ENCODE measurements around the gene CWC22. TPM values are rescaled to one million over a fixed set of nuclear protein-coding genes. Genes with fewer than 3 reads are reported as not detected.
A peak's percentile ranks its signal among the peaks of the same experiment; 100 is the strongest.

CWC22 gene
- total RNA-seq, 3 donors from 2014 or later (not counting 1 experiment from before 2014, with no cell fraction given) = 14.9 to 20.3 (median 16.1) TPM

GRCh38 chr2:179952658-179953057 is 54.4 kb downstream of the CWC22 start:
- Histone ChIP-seq H3K27me3 (ENCODE audit: control insufficient read depth, insufficient read depth, low read length) (no peaks in the 10 kb centered on the region), H3K4me1 (ENCODE audit: control insufficient read depth, insufficient read depth, low read length) (no peaks in the 10 kb centered on the region), H3K27ac (ENCODE audit: low read length) (no peak overlapping the region), H3K4me3 (ENCODE audit: low read length) (no peak overlapping the region), H3K36me3 (ENCODE audit: control insufficient read depth, insufficient read depth, low read length) (peaks cover 72% of the 10 kb centered on the region), H3K9me3 (ENCODE audit: control insufficient read depth, insufficient read depth, low read length) (no peaks in the 10 kb centered on the region)
- no peaks in the 10 kb centered on the region for H3K27me3 Mint-ChIP-seq (ENCODE audit: low read depth in 2 of 2)
- H3K4me1 Mint-ChIP-seq = peaks cover 0 to 7% of the 10 kb centered on the region in 2 donors
- H3K4me3 Mint-ChIP-seq = no peak overlapping the region
- H3K27ac Mint-ChIP-seq = no peak overlapping the region
- ATAC-seq (no peak), DNase-seq (no peak)
- no peaks in the 10 kb centered on the region for H3K9me3 Mint-ChIP-seq
- no CpG with 5 or more reads among the region's 2 CpGs for WGBS (ENCODE audit: insufficient coverage)
- H3K36me3 Mint-ChIP-seq = peaks cover 38% of the 10 kb centered on the region
- TF ChIP-seq CTCF (IDR thresholded peaks at IDR 0.05) = no peak
- intact Hi-C loops (cut with micrococcal nuclease) = no loop called here

GRCh38 chr2:179951680-179952079 is 55.4 kb downstream of the CWC22 start:
- peaks cover 38% of the 10 kb centered on the region for H3K36me3 Mint-ChIP-seq
- no peaks in the 10 kb centered on the region for H3K27me3 Mint-ChIP-seq (ENCODE audit: low read depth in 2 of 2)
- H3K4me1 ChIP-seq (ENCODE audit: control insufficient read depth, insufficient read depth, low read length) = no peaks in the 10 kb centered on the region
- H3K9me3 Mint-ChIP-seq = no peaks in the 10 kb centered on the region
- H3K27ac ChIP-seq (ENCODE audit: low read length) = no peak overlapping the region
- H3K4me3 ChIP-seq (ENCODE audit: low read length) = no peak overlapping the region
- no peak overlapping the region for H3K4me3 Mint-ChIP-seq
- TF ChIP-seq CTCF (IDR thresholded peaks at IDR 0.05) = no peak
- no peaks in the 10 kb centered on the region for H3K9me3 ChIP-seq (ENCODE audit: control insufficient read depth, insufficient read depth, low read length)
- no peak for DNase-seq
- peaks cover 0 to 7% of the 10 kb centered on the region in 2 donors for H3K4me1 Mint-ChIP-seq
- peak overlapping the region in 1 of 2 donors; percentile 10 for H3K27ac Mint-ChIP-seq
- intact Hi-C loops (cut with micrococcal nuclease) = no loop called here
- no peaks in the 10 kb centered on the region for H3K27me3 ChIP-seq (ENCODE audit: control insufficient read depth, insufficient read depth, low read length)
- H3K36me3 ChIP-seq (ENCODE audit: control insufficient read depth, insufficient read depth, low read length) = peaks cover 72% of the 10 kb centered on the region
- 95% methylated on average over 1 of the region's 1 CpG for WGBS (ENCODE audit: insufficient coverage)
- no peak for ATAC-seq

- no peak for TF ChIP-seq CTCF (IDR thresholded peaks at IDR 0.05)
These were observed 56.7 kb downstream of the CWC22 start for GRCh38 chr2:179950391-179950790.

DNA sequence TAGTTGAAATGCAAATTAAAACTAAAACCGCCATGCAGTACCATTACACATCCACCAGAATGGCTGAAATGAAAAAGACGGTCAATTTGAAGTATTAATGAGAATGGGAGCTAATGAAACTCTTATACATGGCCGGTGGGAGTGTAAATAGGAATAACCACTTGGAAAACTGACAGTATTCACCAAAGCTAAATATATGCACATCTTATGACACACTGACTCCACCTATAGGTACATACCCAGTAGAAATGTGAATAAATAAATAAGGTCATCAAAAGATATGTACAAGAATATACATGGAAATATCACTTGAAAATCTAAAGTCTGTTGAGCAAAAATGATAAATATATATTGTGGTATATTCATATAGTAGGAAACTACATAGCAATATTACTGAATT is 57.7 kb downstream of the CWC22 start:
- H3K4me3 Mint-ChIP-seq = no peak overlapping the region
- intact Hi-C loops (cut with micrococcal nuclease) = no loop called here
- TF ChIP-seq CTCF (IDR thresholded peaks at IDR 0.05) = no peak
- H3K9me3 Mint-ChIP-seq = no peaks in the 10 kb centered on the region
- H3K27me3 Mint-ChIP-seq (ENCODE audit: low read depth in 2 of 2) = no peaks in the 10 kb centered on the region
- no CpG with 5 or more reads among the region's 3 CpGs for WGBS (ENCODE audit: insufficient coverage)
- no peak for DNase-seq
- peaks cover 0 to 7% of the 10 kb centered on the region in 2 donors for H3K4me1 Mint-ChIP-seq
- Histone ChIP-seq H3K36me3 (ENCODE audit: control insufficient read depth, insufficient read depth, low read length) (peaks cover 85% of the 10 kb centered on the region), H3K4me3 (ENCODE audit: low read length) (no peak overlapping the region), H3K4me1 (ENCODE audit: control insufficient read depth, insufficient read depth, low read length) (no peaks in the 10 kb centered on the region), H3K9me3 (ENCODE audit: control insufficient read depth, insufficient read depth, low read length) (no peaks in the 10 kb centered on the region), H3K27ac (ENCODE audit: low read length) (no peak overlapping the region), H3K27me3 (ENCODE audit: control insufficient read depth, insufficient read depth, low read length) (no peaks in the 10 kb centered on the region)
- ATAC-seq = no peak
- H3K27ac Mint-ChIP-seq = no peak overlapping the region
- peaks cover 44% of the 10 kb centered on the region for H3K36me3 Mint-ChIP-seq

More at GRCh38 chr2:179950391-179950790, 56.7 kb downstream of the CWC22 start:
- intact Hi-C loops (cut with micrococcal nuclease) = no loop called here
- H3K4me1 Mint-ChIP-seq = peaks cover 0 to 7% of the 10 kb centered on the region in 2 donors
- Histone ChIP-seq H3K27ac (ENCODE audit: low read length) (no peak overlapping the region), H3K27me3 (ENCODE audit: control insufficient read depth, insufficient read depth, low read length) (no peaks in the 10 kb centered on the region), H3K36me3 (ENCODE audit: control insufficient read depth, insufficient read depth, low read length) (peaks cover 81% of the 10 kb centered on the region), H3K9me3 (ENCODE audit: control insufficient read depth, insufficient read depth, low read length) (no peaks in the 10 kb centered on the region), H3K4me1 (ENCODE audit: control insufficient read depth, insufficient read depth, low read length) (no peaks in the 10 kb centered on the region), H3K4me3 (ENCODE audit: low read length) (no peak overlapping the region)
- H3K27ac Mint-ChIP-seq = no peak overlapping the region
- DNase-seq (no peak), ATAC-seq (no peak)
- H3K27me3 Mint-ChIP-seq (ENCODE audit: low read depth in 2 of 2) = no peaks in the 10 kb centered on the region
- peaks cover 42% of the 10 kb centered on the region for H3K36me3 Mint-ChIP-seq
- WGBS (ENCODE audit: insufficient coverage) = 95% methylated on average over 4 of the region's 5 CpGs
- H3K9me3 Mint-ChIP-seq = no peaks in the 10 kb centered on the region
- H3K4me3 Mint-ChIP-seq = no peak overlapping the region

Measured in natural killer cell (primary cell).